HG02943 (cell line): Measurements from ENCODE around the gene DTWD1.
"Not testable (repeated sequence)": the region's sequence is repeated elsewhere in the genome, so short reads cannot be mapped to it uniquely, and the experiment has no call there.

Source experiments
- ATAC-seq: cut with Tn5 transposase; IDR thresholded peaks from one replicate; pipeline ENCODE4 v1.9.1; 2021; ENCODE audit warnings: mild to moderate bottlenecking, low read depth, moderate library complexity; ENCODE audit not compliant: unreplicated experiment

Gene DTWD1

DNA sequence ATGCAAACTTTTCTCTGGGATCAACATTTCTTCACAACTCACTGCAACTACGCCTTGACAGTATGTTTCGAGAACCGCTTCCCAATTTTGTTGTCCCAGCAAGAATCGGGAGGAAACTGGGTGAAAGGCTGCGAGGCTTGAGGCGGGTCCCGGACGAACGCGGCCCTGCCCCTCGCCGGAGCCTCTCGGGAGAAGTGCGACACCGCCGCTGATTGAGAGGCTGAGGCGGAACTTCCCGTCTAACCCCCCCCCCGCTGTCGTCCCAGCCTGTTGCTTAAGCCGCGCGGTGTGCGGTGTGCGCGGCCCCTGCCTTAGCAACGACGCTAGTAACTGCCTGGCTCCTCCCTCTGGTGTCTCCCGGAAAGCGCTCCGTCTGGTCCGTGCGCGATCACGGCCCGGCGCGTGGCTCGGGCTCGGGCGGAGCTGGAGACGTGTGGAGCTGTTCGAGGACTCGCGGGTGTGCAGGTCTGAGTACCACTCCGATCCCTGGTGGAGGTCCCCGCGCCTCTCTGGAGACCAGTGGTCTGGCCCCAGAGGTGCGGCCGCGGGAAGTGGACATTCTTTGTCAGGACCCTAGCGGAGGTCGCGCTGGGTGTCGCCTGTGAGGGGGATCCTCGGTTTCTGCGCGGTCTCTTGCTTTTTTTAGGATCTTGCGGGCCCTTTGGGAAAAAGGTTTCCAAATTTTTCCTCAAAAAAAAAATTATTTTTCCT, at the start of gene DTWD1, which contains the start of gene FAM227B:
DTWD1 (plus strand) TSS at position 391 of the 711 bp plus-strand sequence. CDS start 4,120 bp downstream, outside the sequence.
FAM227B (minus strand) TSS at position 161 of the 711 bp plus-strand sequence. CDS start 5,647 bp downstream, outside the sequence.
- ATAC-seq: peak; percentile 98

GRCh38 chr15:49573421-49573820, 47.4 kb upstream of the DTWD1 start:
- no peak for ATAC-seq

DNA sequence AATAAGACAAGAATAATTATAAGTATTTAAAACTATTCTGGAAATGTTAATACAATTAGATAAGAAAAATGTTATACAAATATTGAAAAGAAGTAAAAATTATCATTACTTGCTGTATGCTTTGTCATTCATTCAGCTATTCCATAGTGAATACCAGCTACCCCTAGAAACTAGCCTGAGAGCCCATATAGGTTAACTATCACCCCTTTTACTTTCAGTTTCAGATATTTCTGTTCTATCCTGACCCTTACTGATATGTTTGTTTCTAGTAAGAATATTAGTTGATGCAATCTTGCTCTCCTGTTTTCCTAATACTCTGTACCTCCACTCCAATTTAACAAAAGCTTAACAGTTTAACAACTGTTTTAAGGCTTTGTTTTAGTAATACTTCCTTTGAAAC, 31.8 kb upstream of the DTWD1 start:
- ATAC-seq: no peak

DNA sequence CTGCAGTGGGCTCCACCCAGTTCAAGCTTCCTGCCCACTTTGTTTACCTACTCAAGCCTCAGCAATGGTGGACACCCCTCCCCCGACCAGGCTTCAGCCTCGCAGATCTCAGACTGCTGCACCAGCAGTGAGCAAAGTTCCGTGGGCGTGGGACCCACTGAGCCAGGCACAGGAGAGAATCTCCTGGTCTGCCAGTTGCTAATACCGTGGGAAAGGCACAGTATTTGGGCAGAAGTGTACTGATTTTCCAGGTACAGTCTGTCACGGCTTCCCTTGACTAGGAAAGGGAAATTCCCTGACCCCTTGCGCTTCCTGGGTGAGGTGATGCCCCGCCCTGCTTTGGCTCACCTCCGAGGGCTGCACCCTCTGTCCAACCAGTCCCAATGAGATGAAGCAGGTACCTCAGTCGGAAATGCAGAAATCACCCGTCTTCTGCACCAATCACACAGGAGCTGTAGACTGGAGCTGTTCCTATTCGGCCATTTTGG, 28.0 kb upstream of the DTWD1 start:
- not testable (repeated sequence) for ATAC-seq

DNA sequence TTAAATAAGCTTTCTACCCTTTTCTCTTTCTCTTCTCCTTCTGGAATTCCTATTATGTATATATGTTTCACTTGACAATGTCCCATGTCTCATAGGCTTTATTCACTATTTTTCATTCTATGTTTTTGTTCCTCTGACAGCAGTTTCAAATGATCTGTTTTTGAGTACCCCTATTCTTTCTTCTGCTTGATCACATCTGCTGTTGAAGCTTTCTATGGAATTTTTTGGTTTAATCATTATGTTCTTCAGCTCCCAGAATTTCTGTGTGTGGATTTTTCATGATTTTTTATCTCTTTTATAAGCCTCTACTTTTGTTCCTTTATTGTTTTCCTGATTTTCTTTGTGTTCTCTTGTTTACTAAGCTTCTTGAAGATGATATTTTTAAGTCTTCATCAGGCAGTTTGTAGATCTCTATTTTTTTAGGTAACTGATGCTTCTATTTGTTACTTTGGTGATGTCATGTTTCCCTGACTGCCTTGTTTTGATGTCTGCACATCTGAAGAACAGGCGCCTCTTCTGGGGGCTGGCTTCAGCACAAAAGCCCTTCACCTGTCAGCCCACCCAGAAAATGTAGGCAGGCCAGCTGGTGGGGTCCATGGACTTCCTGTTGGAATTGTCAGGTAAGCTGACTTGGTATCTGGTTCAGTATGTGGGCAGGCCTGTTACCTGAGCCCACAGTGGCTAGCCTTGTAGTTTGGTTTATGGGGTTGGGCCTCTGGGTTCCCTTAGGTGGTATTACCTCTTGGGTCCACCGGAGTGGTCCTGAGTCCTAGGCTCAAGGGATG, 16.0 kb upstream of the DTWD1 start:
- ATAC-seq: no peak

DNA sequence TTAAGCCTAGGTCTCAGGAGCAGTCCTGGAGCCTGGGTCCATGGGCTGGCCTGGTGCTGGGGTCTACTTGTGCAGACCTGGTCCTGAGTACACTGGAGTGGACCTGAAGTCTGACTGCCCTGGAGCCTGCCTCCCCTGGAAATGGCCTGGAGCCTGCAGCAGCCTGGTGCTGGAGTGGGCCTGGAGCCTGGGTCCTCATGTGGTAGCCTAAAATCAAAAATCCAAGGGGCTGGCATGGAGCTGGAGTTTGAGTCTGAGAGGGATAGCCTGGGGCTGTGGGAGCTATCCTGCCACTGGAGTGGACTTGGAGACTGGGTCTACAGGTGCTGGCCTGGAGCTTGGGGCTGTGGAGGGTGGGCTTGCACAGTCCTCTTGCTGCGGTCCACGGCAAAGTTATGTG, 15.3 kb upstream of the DTWD1 start:
- no peak for ATAC-seq

GRCh38 chr15:49606594-49606993, 14.3 kb upstream of the DTWD1 start:
- ATAC-seq: no peak

DNA sequence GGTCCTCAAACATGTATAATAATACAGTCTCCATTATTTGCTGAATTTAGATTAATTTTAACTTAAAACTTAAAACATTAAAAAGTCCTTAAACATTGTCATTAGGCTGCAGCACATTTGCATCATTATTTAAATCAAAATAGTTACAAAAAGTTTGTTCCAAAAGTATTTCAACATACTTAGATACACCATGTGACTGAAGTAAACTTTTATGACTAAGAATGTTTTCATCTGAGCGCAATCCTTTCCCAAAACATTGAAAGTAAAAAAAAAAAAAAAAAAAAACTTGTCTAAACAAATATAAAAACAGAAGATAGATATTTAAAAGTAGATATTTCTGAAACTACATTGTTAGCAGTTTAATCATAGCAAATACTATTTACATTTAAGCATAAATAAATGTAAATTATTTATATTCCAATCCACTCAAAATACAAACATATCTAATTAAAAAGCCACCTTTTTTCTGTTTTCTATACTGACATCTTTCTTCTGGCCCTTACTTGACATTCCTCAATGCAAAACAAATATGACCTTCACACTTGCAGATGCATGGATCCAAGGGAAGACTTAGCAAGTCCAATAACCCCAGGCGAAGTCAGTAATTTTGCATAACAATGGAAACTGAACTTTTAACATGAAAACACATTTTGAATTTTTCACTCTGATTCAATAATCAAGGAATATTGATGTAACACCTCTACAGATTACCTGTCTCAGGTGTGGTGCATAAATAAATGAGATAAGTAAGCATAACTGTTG, 10.5 kb upstream of the DTWD1 start:
- ATAC-seq: no peak

- ATAC-seq: not testable (repeated sequence)
Observed at GRCh38 chr15:49612240-49612639, 8.6 kb upstream of the DTWD1 start.

GRCh38 chr15:49619226-49619625, 1.6 kb upstream of the DTWD1 start:
- no peak for ATAC-seq

DNA sequence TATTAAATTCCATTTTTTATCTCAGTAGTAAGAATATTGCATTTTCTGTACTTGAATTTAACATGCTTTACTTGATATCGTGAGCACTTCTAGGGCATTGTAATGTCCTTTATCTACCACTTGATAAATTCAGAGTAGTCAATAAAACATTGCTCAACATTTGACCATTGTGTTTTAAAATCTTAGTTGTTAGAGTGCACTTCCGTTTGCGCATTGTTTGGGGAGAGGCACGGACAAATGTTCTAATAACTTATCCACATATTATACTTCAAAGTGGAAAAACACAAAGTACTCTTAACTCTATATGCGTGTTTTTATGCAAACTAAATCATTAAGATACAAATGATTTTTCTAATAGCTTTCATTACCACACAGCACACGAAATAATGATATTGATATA, 649 bp upstream of the DTWD1 start:
- peak; percentile 3 for ATAC-seq

DNA sequence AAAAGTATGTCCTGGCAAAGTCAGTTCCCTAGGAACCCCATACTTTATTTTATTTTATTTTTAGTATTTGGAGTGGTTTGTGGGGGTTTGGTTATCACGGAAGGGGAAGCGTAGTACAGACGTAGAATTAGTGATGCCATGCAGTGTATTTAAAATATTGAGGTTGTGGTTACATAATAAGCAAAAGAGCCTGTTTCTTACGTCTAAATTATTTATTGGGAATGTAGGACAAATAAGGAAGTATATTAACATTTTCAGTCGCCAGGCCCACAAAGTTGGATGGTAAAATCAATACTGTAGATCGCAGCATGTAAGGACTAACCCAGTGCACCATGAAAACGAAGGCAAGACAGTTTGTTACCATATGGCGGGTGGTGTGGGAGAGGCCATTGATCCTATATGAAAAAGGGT, 558 bp downstream of the DTWD1 start:
- no peak for ATAC-seq

DNA sequence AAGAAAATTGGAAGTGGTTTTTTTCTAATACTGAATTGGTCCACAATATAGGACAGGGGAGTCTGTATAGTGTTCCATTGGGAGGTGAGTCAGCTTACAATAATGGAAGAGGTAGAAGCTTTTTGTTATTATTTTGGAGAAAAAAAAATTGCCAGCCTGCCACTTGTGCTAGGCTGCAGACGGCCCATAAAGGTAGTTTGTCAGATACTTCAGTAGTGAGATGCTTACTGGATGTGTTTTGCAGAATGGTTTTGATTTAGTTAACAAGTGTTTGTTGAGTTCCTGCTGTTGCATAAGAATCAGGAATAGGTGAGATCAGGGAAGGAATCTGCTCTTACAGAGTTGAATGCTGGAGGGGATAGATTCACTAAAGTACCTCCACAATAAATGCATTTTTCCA, 1.0 kb downstream of the DTWD1 start:
- ATAC-seq: no peak

- ATAC-seq: no peak
Observed at GRCh38 chr15:49622561-49622960, 1.7 kb downstream of the DTWD1 start.

GRCh38 chr15:49624056-49624455, 3.2 kb downstream of the DTWD1 start:
- no peak for ATAC-seq

DNA sequence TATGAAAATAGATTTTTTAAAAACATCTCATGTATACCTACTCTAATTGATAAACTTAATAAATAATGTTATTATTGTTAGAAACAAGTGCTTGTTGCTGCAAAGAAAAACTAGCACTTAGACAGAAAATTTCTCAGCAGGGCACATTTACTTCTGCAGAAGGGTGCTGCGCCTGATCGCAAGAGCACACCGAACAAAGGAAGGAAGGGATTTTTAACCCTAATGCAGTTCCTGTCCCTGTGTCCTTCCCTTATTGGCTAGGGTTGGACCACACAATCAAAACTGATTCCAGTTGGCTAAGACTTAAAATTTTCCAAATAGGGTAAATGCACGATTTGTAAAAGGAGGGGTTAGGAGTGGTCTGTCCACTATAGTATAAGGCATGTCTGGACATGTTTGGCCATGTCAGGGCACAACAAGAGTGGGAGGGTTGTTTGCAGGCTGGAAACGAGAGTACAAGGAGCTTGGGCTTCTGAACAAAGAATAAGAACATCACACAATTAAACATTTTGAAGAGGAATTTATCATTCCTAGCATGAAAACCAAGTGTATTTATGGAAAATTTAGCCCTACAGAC, 4.7 kb downstream of the DTWD1 start:
- no peak for ATAC-seq

DNA sequence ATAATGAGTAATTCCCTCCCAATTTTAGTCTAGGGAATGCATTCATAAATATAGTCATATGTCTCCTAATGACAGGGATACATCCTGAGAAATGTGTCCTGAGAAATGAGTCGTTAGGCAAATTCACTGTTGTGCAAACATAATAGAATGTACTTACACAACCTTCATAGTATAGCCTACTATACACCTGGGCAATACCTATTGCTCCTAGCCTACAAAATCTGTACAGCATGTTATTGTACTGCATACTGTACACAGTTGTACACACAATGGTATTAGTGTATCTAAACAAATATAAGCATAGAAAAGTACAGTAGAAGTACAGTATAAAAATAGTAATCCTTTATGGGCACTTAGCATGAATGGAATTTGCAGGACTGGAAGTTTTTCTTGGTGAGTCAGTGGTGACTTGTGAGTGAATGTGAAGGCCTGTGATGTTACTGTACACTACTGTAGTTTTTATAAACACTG, 6.6 kb downstream of the DTWD1 start:
- no peak for ATAC-seq

- no peak for ATAC-seq
Observed at GRCh38 chr15:49628379-49628778, 7.5 kb downstream of the DTWD1 start.

DNA sequence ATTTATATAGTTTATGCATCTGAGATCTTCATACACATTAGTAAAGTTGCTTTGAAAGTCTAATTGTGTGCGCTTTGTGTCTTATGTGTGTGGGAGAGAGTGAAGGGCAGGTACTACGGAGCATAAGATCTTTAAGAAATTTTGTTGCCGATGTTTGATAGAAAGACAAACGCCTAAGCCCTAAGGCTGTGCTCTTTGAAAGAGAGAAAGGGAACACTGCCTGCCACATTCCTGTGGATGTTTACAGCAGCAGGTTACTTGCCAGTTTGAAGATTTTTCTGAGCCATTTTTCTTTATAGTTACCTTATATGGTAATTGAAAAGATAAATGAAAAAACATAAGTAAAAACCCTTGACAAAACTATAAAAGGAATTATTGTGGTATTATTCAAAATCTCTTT, 17.0 kb downstream of the DTWD1 start:
- ATAC-seq: no peak

- ATAC-seq: no peak
Observed at GRCh38 chr15:49644364-49644794, 23.5 kb downstream of the DTWD1 start.
